OCI-LY7 (cell line): ENCODE data around the gene SIGLEC7. TPM values are rescaled to one million over a fixed set of nuclear protein-coding genes. Genes with fewer than 3 reads are reported as not detected.

Experiments
- BruUV-seq: library from RNA; stranded (reverse); fragments of 400-500 nt; replicated peaks from 2 replicates; lab custom pipeline; 2021; lab: Mats Ljungman, UMichigan
- CTCF ChIA-PET: fragments of 300-600 bp; sonication (Branson Sonifier 250); formaldehyde crosslinking; loops from one replicate; lab custom pipeline; 2022; ENCODE audit warnings: antibody characterized with exemption; ENCODE audit not compliant: unreplicated experiment; lab: Charles Lee
- POLR2A ChIA-PET: fragments of 300-600 bp; sonication (Branson Sonifier 250); formaldehyde crosslinking; loops from one replicate; lab custom pipeline; 2022; ENCODE audit warnings: antibody characterized with exemption; lab: Charles Lee
- DNase-seq: peaks from one replicate; pipeline ENCODE4 v3.0.0-alpha.2; 2015; ENCODE audit warnings: low spot score
- H2AFZ ChIP-seq: fragments of 200-600 bp; sonication (generic), shearing (Covaris generic); 2 replicates; pipeline ENCODE4 v1.6.1; 2014; ENCODE audit warnings: mild to moderate bottlenecking, antibody characterized with exemption, low read length, moderate library complexity
- H3K27ac ChIP-seq: fragments of 200-600 bp; sonication (generic); 2 replicates; pipeline ENCODE4 v1.5.1; 2014; ENCODE audit warnings: mixed run types, low read depth, mild to moderate bottlenecking, moderate library complexity, low read length, inconsistent platforms; ENCODE audit not compliant: poor library complexity, severe bottlenecking
- H3K36me3 ChIP-seq: fragments of 200-600 bp; sonication (generic); 2 replicates; pipeline ENCODE4 v1.6.1; 2014; ENCODE audit warnings: mild to moderate bottlenecking, antibody characterized with exemption, low read length, moderate library complexity, mixed read lengths; ENCODE audit not compliant: insufficient read depth
- H3K4me1 ChIP-seq: fragments of 200-600 bp; sonication (generic); 2 replicates; pipeline ENCODE4 v1.5.1; 2014; ENCODE audit warnings: mild to moderate bottlenecking, low read length; ENCODE audit not compliant: insufficient read depth, poor library complexity, severe bottlenecking
- H3K4me2 ChIP-seq: fragments of 200-600 bp; sonication (generic); 2 replicates; pipeline ENCODE4 v1.6.1; 2014; ENCODE audit warnings: mild to moderate bottlenecking, low read length
- H3K4me3 ChIP-seq: fragments of 200-600 bp; sonication (generic); 2 replicates; pipeline ENCODE4 v1.5.1; 2014; ENCODE audit warnings: mild to moderate bottlenecking, low read depth, low read length; ENCODE audit not compliant: poor library complexity, severe bottlenecking
- H3K79me2 ChIP-seq: fragments of 200-600 bp; sonication (generic); 2 replicates; pipeline ENCODE4 v1.6.1; 2016; ENCODE audit warnings: low read depth, mild to moderate bottlenecking, low read length, moderate library complexity, mixed read lengths; ENCODE audit not compliant: insufficient read depth
- H3K9me2 ChIP-seq: fragments of 200-600 bp; sonication (generic); 2 replicates; pipeline ENCODE4 v1.6.1; 2016; ENCODE audit warnings: mild to moderate bottlenecking, low read length, mixed read lengths; ENCODE audit not compliant: insufficient read depth
- H3K9me3 ChIP-seq: fragments of 200-600 bp; sonication (generic); 2 replicates; pipeline ENCODE4 v1.6.1; 2014; ENCODE audit warnings: mild to moderate bottlenecking, mixed run types, low read length, mixed read lengths
- H4K20me1 ChIP-seq: fragments of 200-600 bp; sonication (generic); 2 replicates; pipeline ENCODE4 v1.6.1; 2014; ENCODE audit warnings: mild to moderate bottlenecking, antibody characterized with exemption, low read length, moderate library complexity, mixed read lengths; ENCODE audit not compliant: insufficient read depth
- EZH2phosphoT487 ChIP-seq: fragments of 200-600 bp; sonication (generic); IDR thresholded peaks from 2 replicates; pipeline ENCODE4 v1.6.1; 2018; ENCODE audit warnings: low read depth, borderline replicate concordance, mild to moderate bottlenecking, mixed run types, antibody characterized with exemption, low read length, moderate library complexity, mixed read lengths
- intact Hi-C: fragments of 100-400 bp; cut with micrococcal nuclease; formaldehyde crosslinking; loops from one replicate; pipeline ENCODE4 v1.10.0; 2022; ENCODE audit not compliant: unreplicated experiment
- total RNA-seq, 2 experiments: library from RNA; depleted of rRNA in 1 of 2; stranded (reverse); fragments of >200 nt in 1 of 2; shearing (Covaris generic) in 1 of 2; gene quantifications; 2 replicates each; pipeline ENCODE4 v1.2.3, GENCODE V29; 2014 to 2022
- TF ChIP-seq, protein P1 (sequence below): fragments of 200-600 bp; sonication (generic); conservative IDR thresholded peaks from 2 replicates; pipeline ENCODE4 v1.5.1; 2014; ENCODE audit warnings: mild to moderate bottlenecking, antibody characterized with exemption, low read length, moderate library complexity, mixed read lengths

The SIGLEC7 gene
- total RNA-seq, 2 experiments from 2014 or later = not detected

DNA sequence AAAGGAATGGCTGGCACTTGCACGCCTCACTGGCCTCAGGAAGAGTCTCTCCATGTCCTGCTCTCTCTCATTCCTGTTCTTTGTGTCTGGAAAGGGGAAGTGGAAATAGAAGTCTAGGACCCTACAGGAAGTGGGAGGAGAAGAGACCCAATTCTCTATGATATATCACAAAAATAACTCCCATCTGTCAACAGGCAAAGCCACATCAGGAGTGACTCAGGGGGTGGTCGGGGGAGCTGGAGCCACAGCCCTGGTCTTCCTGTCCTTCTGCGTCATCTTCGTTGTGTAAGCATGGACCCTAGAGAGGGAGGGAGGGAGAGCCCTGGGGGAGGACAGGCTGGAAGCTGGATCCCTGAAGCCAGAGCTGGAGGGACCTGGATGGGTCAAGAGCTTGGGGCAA is 14.3 kb upstream of the SIGLEC7 start:
- DNase-seq = no peak
- CTCF ChIA-PET = no interaction called here
- Histone ChIP-seq H3K9me2 (no peaks in the 10 kb centered on the region), H2AFZ (no peak overlapping the region), H4K20me1 (no peaks in the 10 kb centered on the region), H3K27ac (no peak overlapping the region), H3K4me1 (peaks cover 23% of the 10 kb centered on the region), H3K9me3 (no peaks in the 10 kb centered on the region), H3K36me3 (no peaks in the 10 kb centered on the region), H3K4me3 (no peak overlapping the region), H3K79me2 (no peaks in the 10 kb centered on the region), H3K4me2 (peak overlapping the region; percentile 44; the same call in 1 of the 2 replicates)
- intact Hi-C loops = no loop called here
- POLR2A ChIA-PET = no interaction called here
- BruUV-seq = no TSS peak
- TF ChIP-seq EZH2phosphoT487 = no peak
- TF ChIP-seq, protein P1, sequence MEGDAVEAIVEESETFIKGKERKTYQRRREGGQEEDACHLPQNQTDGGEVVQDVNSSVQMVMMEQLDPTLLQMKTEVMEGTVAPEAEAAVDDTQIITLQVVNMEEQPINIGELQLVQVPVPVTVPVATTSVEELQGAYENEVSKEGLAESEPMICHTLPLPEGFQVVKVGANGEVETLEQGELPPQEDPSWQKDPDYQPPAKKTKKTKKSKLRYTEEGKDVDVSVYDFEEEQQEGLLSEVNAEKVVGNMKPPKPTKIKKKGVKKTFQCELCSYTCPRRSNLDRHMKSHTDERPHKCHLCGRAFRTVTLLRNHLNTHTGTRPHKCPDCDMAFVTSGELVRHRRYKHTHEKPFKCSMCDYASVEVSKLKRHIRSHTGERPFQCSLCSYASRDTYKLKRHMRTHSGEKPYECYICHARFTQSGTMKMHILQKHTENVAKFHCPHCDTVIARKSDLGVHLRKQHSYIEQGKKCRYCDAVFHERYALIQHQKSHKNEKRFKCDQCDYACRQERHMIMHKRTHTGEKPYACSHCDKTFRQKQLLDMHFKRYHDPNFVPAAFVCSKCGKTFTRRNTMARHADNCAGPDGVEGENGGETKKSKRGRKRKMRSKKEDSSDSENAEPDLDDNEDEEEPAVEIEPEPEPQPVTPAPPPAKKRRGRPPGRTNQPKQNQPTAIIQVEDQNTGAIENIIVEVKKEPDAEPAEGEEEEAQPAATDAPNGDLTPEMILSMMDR = no peak

DNA sequence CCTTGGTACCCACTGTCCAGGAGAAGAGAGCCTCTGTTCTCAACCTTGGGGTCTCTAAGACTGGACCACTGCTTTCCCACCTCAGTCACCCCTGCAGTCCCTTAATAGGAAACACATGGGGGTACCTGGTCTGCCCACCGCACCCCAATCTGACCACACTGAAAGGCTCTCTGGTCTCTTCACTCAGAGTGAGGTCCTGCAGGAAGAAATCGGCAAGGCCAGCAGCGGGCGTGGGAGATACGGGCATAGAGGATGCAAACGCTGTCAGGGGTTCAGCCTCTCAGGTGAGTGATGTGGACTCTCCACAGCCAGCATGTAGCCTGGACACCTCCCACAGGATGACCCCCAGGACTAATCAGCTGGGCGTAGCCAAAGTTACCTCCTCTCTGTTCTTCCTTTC is 13.9 kb upstream of the SIGLEC7 start:
- H3K4me3 ChIP-seq = no peak overlapping the region
- no peaks in the 10 kb centered on the region for H3K9me2 ChIP-seq
- no peak overlapping the region for H3K27ac ChIP-seq
- no peaks in the 10 kb centered on the region for H3K9me3 ChIP-seq
- no TSS peak for BruUV-seq
- no peak for TF ChIP-seq EZH2phosphoT487
- TF ChIP-seq, protein P1 = no peak
- intact Hi-C loops = no loop called here
- H3K79me2 ChIP-seq = no peaks in the 10 kb centered on the region
- H2AFZ ChIP-seq = no peak overlapping the region
- no peaks in the 10 kb centered on the region for H4K20me1 ChIP-seq
- CTCF ChIA-PET = no interaction called here
- peaks cover 18% of the 10 kb centered on the region for H3K4me1 ChIP-seq
- no peak for DNase-seq
- POLR2A ChIA-PET = no interaction called here
- peak overlapping the region; percentile 44; the same call in 1 of the 2 replicates for H3K4me2 ChIP-seq
- H3K36me3 ChIP-seq = no peaks in the 10 kb centered on the region

- POLR2A ChIA-PET = interaction anchor here (0.7 kb wide), 1 partner anchor 35 kb away, joined by 3 read pairs; no protein-coding TSS in a partner anchor
- TF ChIP-seq, protein P1 = no peak
- TF ChIP-seq EZH2phosphoT487 = no peak
- Histone ChIP-seq H3K4me1 (peaks cover 11% of the 10 kb centered on the region), H3K79me2 (no peaks in the 10 kb centered on the region), H3K4me3 (no peak overlapping the region), H3K4me2 (no peak overlapping the region), H3K9me3 (no peaks in the 10 kb centered on the region), H2AFZ (no peak overlapping the region), H3K36me3 (no peaks in the 10 kb centered on the region), H4K20me1 (no peaks in the 10 kb centered on the region), H3K9me2 (no peaks in the 10 kb centered on the region), H3K27ac (no peak overlapping the region)
- CTCF ChIA-PET = no interaction called here
- BruUV-seq = no TSS peak
- no peak for DNase-seq
- intact Hi-C loops = no loop called here
Measured at GRCh38 chr19:51129716-51130115, 12.4 kb upstream of the SIGLEC7 start.
